Spleen (tissue), 11 donors: ENCODE data around the gene TLE7. TPM values are rescaled to one million over a fixed set of nuclear protein-coding genes. Genes with fewer than 3 reads are reported as not detected.
A peak's percentile ranks its signal among the peaks of the same experiment; 100 is the strongest.

Experiments
- DNase-seq: peaks from one replicate; pipeline ENCODE4 v3.0.0-alpha.2; 2020
- H3K27ac ChIP-seq, 8 donors: fragments of 200-600 bp; sonication (generic) in 7 of 8; 1 replicate in 4 of 8; 2 replicates in 4 of 8; pipeline versions ENCODE4 v1.5.0 to v1.8.0; 2016 to 2021; ENCODE audit warnings: inconsistent platforms in 4 of 8, mild to moderate bottlenecking in 4 of 8, moderate library complexity in 1 of 8
- H3K27me3 ChIP-seq, 7 donors: fragments of 200-600 bp; sonication (generic) in 6 of 7; replicated peaks in 1 of 7; 1 replicate in 4 of 7; 2 replicates in 3 of 7; pipeline versions ENCODE4 v1.5.0 to v1.8.0; 2016 to 2021; ENCODE audit warnings: inconsistent platforms in 3 of 7, mild to moderate bottlenecking in 1 of 7
- H3K36me3 ChIP-seq, 6 donors: fragments of 200-600 bp; sonication (generic) in 5 of 6; 1 replicate in 4 of 6; 2 replicates in 2 of 6; pipeline versions ENCODE4 v1.5.0 to v1.8.0; 2016 to 2021; ENCODE audit warnings: inconsistent platforms in 2 of 6
- H3K4me1 ChIP-seq, 6 donors: fragments of 200-600 bp; sonication (generic) in 5 of 6; 1 replicate in 3 of 6; 2 replicates in 3 of 6; pipeline versions ENCODE4 v1.5.0 to v1.8.0; 2016 to 2021; ENCODE audit warnings: inconsistent platforms in 3 of 6
- H3K4me3 ChIP-seq, 8 donors: fragments of 200-600 bp; sonication (generic) in 7 of 8; 1 replicate in 4 of 8; 2 replicates in 4 of 8; pipeline versions ENCODE4 v1.5.0 to v1.8.0; 2016 to 2021; ENCODE audit warnings: inconsistent platforms in 4 of 8, mild to moderate bottlenecking in 4 of 8, moderate library complexity in 2 of 8
- H3K9me3 ChIP-seq, 8 donors: fragments of 200-600 bp; sonication (generic) in 7 of 8; 1 replicate in 4 of 8; 2 replicates in 4 of 8; pipeline versions ENCODE4 v1.5.0 to v1.8.0; 2016 to 2021; ENCODE audit warnings: inconsistent platforms in 4 of 8
- CTCF ChIP-seq, 11 experiments: fragments of 200-600 bp in 7 of 11; fragments of 450-650 bp in 4 of 11; sonication (generic) in 4 of 11; IDR thresholded peaks in 8 of 11; conservative IDR thresholded peaks in 3 of 11; 1 replicate in 7 of 11; 2 replicates in 4 of 11; pipeline versions ENCODE4 v1.4.0 to v1.8.0; 2016 to 2021; ENCODE audit warnings: antibody characterized with exemption in 11 of 11, inconsistent platforms in 4 of 11, mild to moderate bottlenecking in 1 of 11
- POLR2A ChIP-seq, 3 donors: fragments of 450-650 bp; IDR thresholded peaks; one replicate each; pipeline ENCODE4 v1.5.1; 2017; ENCODE audit warnings: antibody characterized with exemption in 3 of 3, mild to moderate bottlenecking in 1 of 3
- POLR2AphosphoS5 ChIP-seq, 3 donors: sonication (generic); formaldehyde crosslinking; IDR thresholded peaks; one replicate each; pipeline ENCODE4 v1.5.1; 2017; ENCODE audit warnings: antibody characterized with exemption in 3 of 3
- WGBS, 5 donors: extraction: QIAGEN DNeasy Blood & Tissue Kit in 3 of 5; methylation state at CpG; one replicate each; pipeline versions ENCODE4 v1.1.5 to v1.1.7; 2013 to 2018; 5-methylcytosine and 5-hydroxymethylcytosine counted together
- intact Hi-C: fragments of 100-400 bp; cut with DNase I; formaldehyde crosslinking; loops from one replicate; pipeline ENCODE4 v1.15.0; 2023; ENCODE audit warnings: low total_unique reads
- polyA plus RNA-seq, 3 donors: library from polyadenylated mRNA; stranded (reverse); fragments of 200-250 nt; gene quantifications; one replicate each; pipeline ENCODE4 v1.2.1, GENCODE V29; 2013
- total RNA-seq, 7 donors: library from RNA; depleted of rRNA in 3 of 7; stranded (reverse); fragments of >200 nt in 3 of 7; fragmentation: NEBNext Ultra II Directional in 4 of 7; extraction: Animal tissue kit (Norgen Biotek cat#: 25700) in 4 of 7; gene quantifications; one replicate each; pipeline versions ENCODE4 v1.1.0 to v1.2.1, GENCODE V29; 2016 to 2021
- donor health status: healthy with polysubstance abuse.
- donor health status: DM: no; HTN: no; CAD: no; lungs with moderate emphysema.
- donor health status: DM: no; HTN: no; CAD: no.
- donor health status: Bipolar disorder and iron deficiency.
- donor health status: healthy.
- donor health status: DM: no; HTN: no; CAD: no.
- donor health status: DM: yes; HTN: yes; CAD: no.

The TLE7 gene
- total and polyA plus RNA-seq, 10 donors = not detected

- WGBS, 5 donors = 89 to 98% (median 95%) methylated on average over 1 of the region's 1 CpG
- TF ChIP-seq POLR2A (IDR thresholded peaks at IDR 0.05) = no peak
- no peak for TF ChIP-seq CTCF (IDR thresholded peaks at IDR 0.05 in 8 of 11, conservative IDR thresholded peaks at IDR 0.05 in 3 of 11)
- TF ChIP-seq POLR2AphosphoS5 (IDR thresholded peaks at IDR 0.05) = no peak
- intact Hi-C loops = no loop called here
- Histone ChIP-seq H3K27me3 (no peaks in the 10 kb centered on the region), H3K9me3 (no peaks in the 10 kb centered on the region), H3K4me1 (peaks cover 11 to 28% (median 21%) of the 10 kb centered on the region in 6 donors), H3K27ac (no peak overlapping the region), H3K36me3 (peaks cover under 1 to 15% (median 6%) of the 10 kb centered on the region in 6 donors), H3K4me3 (peak overlapping the region in 7 of 8 donors; percentile 63 to 88 (median 72))
- no peak for DNase-seq
These were observed 19.1 kb upstream of the TLE7 start for GRCh38 chr16:71460941-71461340.

GRCh38 chr16:71460236-71460635 is 18.4 kb upstream of the TLE7 start:
- Histone ChIP-seq H3K4me3 (no peak overlapping the region), H3K4me1 (peaks cover 11 to 28% (median 21%) of the 10 kb centered on the region in 6 donors), H3K36me3 (peaks cover 3 to 22% (median 13%) of the 10 kb centered on the region in 6 donors), H3K27me3 (no peaks in the 10 kb centered on the region), H3K9me3 (peaks cover 0 to under 1% (median 0%) of the 10 kb centered on the region in 8 donors), H3K27ac (no peak overlapping the region)
- no peak for DNase-seq
- intact Hi-C loops = no loop called here
- TF ChIP-seq POLR2AphosphoS5 (IDR thresholded peaks at IDR 0.05) (no peak), POLR2A (IDR thresholded peaks at IDR 0.05) (no peak), CTCF (IDR thresholded peaks at IDR 0.05 in 8 of 11, conservative IDR thresholded peaks at IDR 0.05 in 3 of 11) (no peak)
- 86 to 94% (median 88%) methylated on average over 4 of the region's 4 CpGs for WGBS, 5 donors

- H3K4me1 ChIP-seq = peaks cover 11 to 28% (median 21%) of the 10 kb centered on the region in 6 donors
- peaks cover 3 to 29% (median 21%) of the 10 kb centered on the region in 6 donors for H3K36me3 ChIP-seq
- H3K4me3 ChIP-seq = no peak overlapping the region
- H3K9me3 ChIP-seq = peaks cover 0 to 8% (median 0%) of the 10 kb centered on the region in 8 donors
- H3K27me3 ChIP-seq = no peaks in the 10 kb centered on the region
- intact Hi-C loops = no loop called here
- no peak for DNase-seq
- TF ChIP-seq POLR2A (IDR thresholded peaks at IDR 0.05) = no peak
- no peak for TF ChIP-seq CTCF (IDR thresholded peaks at IDR 0.05 in 8 of 11, conservative IDR thresholded peaks at IDR 0.05 in 3 of 11)
- no peak for TF ChIP-seq POLR2AphosphoS5 (IDR thresholded peaks at IDR 0.05)
- H3K27ac ChIP-seq = no peak overlapping the region
These were observed 17.7 kb upstream of the TLE7 start for GRCh38 chr16:71459510-71459909.

- Histone ChIP-seq H3K27me3 (no peaks in the 10 kb centered on the region), H3K4me3 (no peak overlapping the region), H3K27ac (no peak overlapping the region), H3K9me3 (peaks cover 0 to 35% (median 18%) of the 10 kb centered on the region in 8 donors), H3K4me1 (peaks cover 11 to 19% (median 15%) of the 10 kb centered on the region in 6 donors), H3K36me3 (peaks cover 10 to 57% (median 45%) of the 10 kb centered on the region in 6 donors)
- no peak for DNase-seq
- intact Hi-C loops = no loop called here
- TF ChIP-seq POLR2A (IDR thresholded peaks at IDR 0.05) (no peak), CTCF (IDR thresholded peaks at IDR 0.05 in 8 of 11, conservative IDR thresholded peaks at IDR 0.05 in 3 of 11) (no peak), POLR2AphosphoS5 (IDR thresholded peaks at IDR 0.05) (no peak)
- 94 to 99% (median 97%) methylated on average over 4 of the region's 4 CpGs for WGBS, 5 donors
These were observed 14.9 kb upstream of the TLE7 start for GRCh38 chr16:71456801-71457200.
